ENCODE results near the gene ZNF697.

DNA sequence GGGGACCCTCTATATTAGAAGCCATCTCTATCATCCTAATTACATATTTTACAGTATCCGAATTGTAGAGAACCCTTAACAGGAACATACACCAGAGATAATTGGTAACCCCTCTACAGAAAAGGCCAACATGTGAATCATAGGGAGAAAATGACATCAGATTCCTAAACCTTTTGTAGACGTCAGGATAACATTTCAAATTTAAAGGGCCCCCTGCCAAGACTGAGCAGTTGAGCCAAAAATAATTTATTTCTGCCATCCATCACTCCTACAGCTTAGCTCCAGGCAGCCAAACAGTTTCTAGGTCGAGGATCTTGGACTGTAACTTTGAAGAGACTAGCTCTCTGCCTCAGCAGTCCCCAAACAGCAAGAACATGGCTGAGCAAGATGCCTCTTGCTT, 21.2 kb downstream of the ZNF697 start:
- TF ChIP-seq, protein P1, sequence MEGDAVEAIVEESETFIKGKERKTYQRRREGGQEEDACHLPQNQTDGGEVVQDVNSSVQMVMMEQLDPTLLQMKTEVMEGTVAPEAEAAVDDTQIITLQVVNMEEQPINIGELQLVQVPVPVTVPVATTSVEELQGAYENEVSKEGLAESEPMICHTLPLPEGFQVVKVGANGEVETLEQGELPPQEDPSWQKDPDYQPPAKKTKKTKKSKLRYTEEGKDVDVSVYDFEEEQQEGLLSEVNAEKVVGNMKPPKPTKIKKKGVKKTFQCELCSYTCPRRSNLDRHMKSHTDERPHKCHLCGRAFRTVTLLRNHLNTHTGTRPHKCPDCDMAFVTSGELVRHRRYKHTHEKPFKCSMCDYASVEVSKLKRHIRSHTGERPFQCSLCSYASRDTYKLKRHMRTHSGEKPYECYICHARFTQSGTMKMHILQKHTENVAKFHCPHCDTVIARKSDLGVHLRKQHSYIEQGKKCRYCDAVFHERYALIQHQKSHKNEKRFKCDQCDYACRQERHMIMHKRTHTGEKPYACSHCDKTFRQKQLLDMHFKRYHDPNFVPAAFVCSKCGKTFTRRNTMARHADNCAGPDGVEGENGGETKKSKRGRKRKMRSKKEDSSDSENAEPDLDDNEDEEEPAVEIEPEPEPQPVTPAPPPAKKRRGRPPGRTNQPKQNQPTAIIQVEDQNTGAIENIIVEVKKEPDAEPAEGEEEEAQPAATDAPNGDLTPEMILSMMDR (IDR thresholded peaks at IDR 0.05): no peak
- TF ChIP-seq EP300 (IDR thresholded peaks at IDR 0.05): no peak
- no peak for TF ChIP-seq POLR2A (IDR thresholded peaks at IDR 0.05)
